Suppressor macrophage treated with lipopolysaccharide for 1 hour (primary cell): ENCODE results near the gene UQCR11.
A peak's percentile ranks its signal among the peaks of the same experiment; 100 is the strongest.

Experiments used
- DNase-seq, 3 donors: peaks; one replicate each; pipeline ENCODE4 v3.0.0-alpha.2; 2020 to 2022

The UQCR11 gene

DNA sequence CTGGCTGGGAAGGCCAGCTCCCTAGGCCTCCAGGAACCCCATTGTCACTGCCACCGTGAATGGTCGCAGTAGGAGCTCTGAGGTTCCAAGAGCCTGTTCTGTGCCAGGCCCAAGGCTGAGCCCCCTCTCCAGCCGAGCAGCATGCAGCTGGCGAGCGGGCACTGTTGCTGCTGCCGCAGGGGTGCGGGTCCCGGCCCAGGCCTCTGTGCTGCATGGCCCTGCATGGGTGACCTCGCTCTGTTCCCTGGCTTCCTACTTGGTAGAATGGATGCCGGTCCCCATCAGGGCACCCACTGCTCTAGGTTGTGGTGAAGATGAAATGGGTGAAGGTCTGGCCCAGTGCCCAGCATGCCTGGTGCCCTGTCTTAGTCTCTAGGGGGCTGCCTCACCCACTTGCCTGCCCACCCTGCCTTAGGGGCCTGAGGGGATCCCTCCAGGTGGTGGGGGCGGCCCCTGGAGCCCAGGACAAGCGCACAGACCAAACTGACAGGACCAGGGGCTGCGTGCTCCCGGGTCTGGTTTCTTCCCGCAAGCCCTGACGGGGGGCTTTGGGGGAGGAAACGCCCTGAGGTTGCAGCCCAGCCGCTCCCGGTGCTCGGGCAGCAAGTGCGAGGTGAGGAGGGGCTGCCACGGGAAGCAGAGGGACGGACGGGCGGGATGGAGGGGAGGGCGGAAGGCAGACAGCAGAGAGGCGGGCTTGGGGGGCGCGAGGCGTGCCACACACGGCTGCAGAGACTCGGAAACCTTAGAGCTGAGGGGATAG, 8.7 kb upstream of the UQCR11 start:
- DNase-seq = no peak

DNA sequence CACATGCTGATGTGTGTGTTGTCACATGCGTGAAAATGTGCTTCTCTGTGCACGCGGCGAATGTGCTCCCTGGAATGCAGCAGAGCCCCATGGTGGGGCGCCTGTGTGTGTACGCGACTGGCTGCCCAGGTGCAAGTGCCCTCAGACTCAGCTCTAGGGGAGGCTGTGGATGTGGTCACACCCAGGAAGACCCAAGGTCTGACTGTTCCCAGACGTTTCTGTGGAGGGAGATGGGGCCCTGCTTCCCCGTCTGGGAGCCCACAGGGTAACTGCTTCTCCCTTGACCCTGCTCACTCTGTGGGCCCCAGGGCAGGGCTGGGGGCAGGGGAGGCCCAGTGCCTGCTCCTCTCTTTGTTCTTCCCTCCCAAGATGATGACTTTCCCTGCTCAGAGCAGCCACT, 7.9 kb upstream of the UQCR11 start:
- DNase-seq = no peak

DNA sequence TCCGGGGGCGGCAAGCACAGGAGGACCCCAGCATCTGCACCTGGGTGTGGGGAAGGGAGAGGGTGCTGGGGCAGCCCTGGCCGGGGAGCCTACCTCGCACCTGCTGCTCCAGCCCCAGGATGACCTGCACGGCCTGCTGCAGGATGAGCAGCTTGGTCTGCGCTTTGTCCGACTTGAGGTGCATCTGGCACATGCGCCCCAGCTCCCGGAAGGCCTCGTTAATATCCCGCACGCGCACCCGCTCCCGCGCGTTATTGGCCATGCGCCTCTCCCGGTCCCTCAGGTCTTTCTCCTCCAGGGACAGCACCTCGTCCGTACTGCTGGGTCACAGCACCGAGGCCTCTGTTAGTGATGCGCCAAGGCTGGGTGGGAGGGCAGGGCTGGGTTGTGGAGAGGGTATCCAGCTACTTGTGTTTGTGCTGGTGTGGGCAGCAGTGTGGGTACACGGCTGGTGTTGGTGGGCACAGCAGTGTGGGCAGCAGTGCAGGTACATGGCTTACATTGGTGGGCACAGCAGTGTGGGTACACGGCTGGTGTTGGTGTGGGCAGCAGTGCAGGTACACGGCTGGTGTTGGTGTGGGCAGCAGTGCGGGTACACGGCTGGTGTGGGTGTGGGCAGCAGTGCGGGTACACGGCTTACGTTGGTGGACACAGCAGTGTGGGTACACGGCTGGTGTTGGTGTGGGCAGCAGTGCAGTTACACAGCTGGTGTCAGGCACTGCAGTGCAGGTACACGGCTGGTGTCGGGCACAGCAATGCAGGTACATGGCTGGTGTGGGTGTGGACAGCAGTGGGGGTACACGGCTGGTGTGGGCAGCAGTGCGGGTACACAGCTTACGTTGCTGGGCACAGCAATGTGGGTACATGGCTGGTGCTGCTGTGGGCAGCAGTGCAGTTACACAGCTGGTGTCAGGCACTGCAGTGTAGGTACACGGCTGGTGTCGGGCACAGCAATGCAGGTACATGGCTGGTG, 7.1 kb upstream of the UQCR11 start:
- DNase-seq = no peak

DNA sequence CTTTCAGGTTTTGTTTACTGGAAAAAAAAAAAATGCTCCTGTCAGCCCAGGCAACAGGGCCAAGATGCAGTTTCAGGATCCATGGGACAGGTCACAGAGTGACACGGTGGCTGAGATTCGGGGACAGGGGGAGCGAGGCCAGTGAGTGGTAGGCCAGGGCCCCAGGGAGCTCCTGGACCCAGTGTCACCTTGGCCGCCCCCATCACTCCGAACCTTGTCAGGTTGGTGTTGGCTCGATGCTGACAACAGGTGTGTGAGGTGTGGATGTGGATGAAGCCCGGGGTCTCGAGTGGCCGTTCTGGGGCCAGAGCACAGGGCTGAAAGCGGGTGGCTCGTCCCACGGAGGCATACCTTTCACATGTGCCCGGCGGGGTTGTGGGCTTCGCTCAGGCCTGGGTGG, 6.1 kb upstream of the UQCR11 start:
- DNase-seq = no peak

DNA sequence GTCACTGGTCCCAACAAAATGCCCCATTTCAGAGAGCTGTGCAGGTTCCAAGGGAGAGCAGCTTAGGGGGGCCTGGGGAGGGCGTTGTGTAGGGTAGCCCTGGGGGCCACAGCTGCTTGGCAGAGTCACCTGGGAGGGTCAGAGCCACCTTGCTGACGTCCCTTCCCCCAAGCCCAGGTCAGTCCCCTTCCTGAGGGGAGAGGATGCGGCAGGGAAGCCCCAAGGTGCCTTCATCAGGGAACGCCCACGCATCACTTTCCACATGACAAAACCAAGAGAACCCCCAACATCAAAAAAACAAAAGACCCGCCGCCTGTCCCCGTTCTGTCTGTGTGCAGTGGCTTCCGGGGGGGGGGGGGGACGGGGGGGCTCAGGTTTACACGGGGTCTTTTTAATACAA, 5.3 kb upstream of the UQCR11 start:
- DNase-seq = no peak

DNA sequence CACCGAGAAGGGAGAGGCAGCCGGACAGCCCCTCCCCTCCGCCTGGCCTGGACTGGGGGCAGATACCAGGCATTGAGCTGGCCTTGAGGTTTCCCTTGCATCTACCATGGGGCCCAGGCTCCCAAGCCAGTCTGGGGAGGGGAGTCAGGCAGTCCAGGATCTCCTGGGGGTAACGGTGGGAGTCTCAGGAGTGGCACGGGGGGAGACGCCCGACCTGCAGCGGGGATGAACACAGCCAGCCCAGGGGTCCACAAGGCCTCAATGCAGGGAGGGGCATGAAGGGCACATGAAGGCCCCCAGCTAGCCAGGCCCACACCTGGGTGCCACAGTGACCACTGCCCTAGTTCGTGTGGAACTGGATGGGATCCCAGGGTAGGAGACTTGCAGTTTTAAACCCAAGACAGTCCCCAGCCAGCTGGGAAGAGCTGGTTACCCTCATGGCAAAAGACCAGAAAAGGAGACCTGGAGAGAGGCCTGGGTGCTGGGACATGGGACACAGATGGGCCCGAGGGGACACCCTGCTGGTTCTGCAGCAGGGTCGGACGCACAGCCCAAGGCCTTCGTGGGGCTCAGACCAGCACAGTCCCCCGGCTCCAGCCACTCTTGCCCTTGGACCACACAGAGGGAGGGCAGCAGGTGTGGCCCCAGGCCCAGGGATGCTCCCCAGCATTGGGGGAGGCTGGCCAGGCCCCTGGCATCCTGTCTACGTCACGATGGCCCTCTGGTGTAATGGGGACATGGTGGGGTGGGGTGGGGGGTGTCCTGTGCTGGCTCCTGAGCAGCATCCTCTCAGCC, 4.6 kb upstream of the UQCR11 start:
- DNase-seq = peak in 1 of 3 donors; percentile 17

DNA sequence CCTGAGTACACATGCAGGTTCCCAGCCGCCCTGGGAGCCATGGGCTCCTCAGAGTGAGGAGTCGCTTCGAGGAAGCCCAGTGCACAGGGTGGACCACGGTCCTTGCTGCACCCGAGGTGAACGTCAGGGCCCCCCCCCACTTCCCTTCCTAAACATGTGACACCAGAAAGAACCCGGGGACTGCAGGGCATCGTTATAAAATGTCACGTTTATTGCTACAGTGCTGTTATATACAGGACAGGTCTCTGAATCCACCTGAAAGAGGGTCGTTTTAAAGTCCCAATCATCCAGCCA, 3.8 kb upstream of the UQCR11 start:
- peak in 1 of 3 donors; percentile 28 for DNase-seq

DNA sequence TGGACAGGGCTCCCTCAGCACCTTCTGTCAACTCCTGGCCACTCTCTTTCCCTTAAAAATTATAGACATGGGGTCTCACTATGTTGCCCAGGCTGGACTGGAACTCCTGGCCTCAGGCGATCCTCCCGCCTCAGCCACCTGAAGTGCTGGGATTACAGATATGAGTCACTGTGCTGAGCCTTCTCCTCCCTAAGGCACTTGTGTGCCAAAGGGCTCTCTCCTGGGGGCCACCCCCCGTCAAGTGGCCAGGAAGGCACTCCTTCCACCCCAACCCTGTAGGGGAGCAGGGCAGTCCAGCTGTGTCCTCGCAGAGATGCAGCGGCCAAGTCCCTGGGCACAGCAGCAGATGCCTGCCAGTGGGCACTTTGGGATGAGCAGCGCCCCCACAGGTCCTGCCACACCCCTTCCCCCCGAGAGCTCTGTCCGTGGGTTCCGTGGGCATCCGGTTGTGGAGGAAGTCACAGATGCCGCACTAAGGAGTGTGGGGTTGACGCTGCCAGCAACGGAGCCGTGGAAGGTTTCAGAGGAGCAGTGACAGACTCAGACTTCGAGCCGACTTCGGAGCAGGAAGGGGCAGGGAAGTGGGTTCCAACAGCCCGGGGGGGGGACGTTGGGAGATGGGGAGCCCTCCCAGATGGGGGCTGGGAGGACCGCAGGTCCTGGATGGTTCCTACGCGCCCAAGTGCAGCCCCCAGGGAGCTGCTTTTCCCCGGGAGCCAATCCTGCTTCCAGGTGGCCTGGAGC, 3.3 kb upstream of the UQCR11 start:
- peak in 1 of 3 donors; percentile 8 for DNase-seq

DNA sequence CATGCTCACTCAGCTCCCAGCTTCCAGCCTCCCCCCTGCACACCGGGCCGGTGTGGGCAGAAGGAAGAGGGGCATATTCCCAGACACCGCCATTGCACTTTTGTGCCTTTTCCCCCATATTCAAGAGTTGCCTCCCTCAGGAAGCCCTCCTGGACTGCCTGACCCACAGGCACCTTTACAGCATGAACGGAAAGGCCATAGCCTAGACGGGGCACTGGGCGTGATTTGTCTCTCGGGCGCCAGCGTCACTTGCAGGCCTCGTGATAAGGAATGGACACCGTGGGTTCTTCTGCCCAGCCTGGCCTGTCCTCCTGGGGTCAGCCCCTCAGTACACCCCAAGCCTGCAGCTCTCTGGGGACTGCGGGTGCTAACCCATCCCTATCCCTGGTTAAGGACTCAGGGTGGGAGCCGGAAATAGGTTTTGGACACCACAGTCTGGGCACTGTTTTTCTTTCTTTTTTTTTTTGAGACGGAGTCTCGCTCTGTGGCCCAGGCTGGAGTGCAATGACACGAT, 933 bp upstream of the UQCR11 start:
- DNase-seq = peak in 2 of 3 donors; percentile 16 to 26

DNA sequence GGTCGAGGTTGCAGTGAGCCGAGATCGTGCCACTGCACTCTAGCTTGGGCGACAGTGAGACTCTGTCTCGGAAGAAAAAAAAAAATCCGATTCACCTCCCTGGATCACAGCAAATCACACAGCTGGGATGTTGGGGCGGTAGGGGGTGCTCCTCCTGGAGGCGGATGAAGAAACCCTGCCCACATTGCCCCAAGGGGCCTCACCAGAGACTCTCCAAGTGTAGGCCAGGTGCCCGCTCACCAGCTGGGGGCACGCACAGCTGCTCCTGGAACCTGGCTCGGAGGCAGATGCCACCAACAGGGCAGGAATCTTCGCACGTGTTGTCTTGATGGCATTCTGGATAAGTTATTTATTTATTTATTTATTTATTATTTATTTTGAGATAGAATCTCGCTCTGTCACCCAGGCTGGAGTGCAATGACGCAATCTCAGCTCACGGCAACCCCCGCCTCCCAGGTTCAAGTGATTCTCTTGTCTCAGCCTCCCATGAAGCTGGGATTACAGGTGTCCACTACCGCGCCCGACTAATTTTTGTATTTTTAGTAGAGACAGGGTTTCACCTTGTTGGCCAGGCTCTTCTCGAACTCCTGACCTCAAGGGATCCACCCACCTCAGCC, 3.1 kb downstream of the UQCR11 start:
- DNase-seq = no peak

DNA sequence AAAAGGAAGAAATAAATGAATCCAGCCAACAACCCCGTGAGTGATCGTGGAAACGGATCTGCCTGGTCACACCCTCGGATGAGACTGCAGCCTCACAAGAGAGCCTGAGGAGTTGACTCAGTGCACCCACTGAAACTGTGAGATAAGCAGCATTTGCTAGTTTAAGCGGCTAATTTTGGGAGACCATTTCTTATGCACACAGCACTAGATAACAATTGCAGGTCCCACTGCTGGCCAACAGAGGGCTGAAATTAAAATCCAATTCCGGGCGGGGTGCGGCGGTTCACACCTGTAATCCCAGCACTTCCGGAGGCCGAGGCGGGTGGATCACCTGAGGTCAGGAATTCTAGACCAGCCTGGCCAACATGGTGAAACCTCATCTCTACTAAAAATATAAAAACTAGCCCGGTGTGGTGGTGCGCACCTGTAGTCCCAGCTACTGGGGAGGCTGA, 3.6 kb downstream of the UQCR11 start:
- peak; percentile 36 to 48 (median 46) for DNase-seq

DNA sequence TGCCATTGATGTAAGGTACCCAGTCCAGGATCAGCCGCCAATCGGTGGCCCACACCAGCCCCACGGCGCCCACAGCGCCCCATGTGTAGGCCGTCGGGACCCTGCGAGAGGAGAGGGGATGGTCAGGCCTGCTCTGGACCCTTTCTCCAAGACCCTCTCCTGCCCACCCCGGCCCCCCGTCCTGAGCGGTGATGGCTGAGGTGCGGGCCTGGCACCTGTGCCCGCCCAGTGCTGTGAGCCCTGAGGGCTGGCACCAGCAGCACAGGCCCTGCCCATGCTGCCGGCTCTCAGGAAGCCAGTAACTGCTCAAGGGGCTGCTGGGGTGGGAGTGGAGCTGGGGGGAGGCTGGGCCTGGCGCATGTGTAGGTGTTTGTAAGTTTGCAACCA, 5.8 kb downstream of the UQCR11 start:
- no peak for DNase-seq

DNA sequence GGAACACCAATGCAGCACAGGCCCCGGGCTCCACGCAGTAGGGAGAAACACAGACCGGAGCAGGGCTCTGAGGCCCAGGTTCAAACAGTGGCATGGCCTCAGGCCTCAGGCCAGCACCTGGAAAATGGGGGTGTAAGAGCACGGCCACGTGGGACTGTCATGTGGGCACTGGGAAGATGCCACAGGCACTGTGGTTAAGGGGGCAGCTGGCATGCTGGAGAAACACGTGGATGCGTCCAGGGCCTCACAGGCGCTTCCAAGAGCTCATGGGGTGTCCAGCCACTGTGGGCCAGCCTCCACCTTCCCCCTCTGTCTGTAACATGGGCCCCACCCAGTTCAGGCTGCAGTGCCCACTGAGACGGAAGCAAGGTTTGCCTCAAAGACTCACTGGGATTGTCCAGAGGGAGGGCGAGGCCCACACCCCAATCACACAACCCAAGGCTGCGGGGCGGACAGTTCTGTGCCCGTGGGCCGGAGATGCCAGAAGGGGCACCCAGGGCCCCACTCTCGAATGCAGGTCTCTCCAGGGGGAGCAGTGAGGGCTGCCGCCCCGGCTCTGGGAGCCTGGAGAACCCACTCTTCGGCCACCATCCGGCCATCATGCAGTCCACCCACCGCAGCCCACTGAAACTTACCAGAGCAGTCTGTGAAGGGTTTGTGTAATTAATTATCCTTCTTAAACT, 6.3 kb downstream of the UQCR11 start:
- DNase-seq = no peak

DNA sequence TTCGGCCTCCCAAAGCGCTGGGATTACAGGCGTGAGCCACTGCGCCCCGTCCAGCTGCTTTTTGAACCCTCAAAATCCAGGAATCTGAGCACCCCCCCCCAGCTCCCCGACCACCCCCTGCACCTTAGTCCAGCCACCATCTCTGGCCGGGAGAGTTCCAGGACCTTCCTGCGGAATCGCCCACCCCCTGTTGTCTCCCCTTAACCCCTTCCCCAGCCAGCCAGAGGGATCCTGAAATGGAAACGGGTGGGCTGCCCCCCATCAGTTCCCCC, 11.8 kb downstream of the UQCR11 start:
- DNase-seq = no peak

DNA sequence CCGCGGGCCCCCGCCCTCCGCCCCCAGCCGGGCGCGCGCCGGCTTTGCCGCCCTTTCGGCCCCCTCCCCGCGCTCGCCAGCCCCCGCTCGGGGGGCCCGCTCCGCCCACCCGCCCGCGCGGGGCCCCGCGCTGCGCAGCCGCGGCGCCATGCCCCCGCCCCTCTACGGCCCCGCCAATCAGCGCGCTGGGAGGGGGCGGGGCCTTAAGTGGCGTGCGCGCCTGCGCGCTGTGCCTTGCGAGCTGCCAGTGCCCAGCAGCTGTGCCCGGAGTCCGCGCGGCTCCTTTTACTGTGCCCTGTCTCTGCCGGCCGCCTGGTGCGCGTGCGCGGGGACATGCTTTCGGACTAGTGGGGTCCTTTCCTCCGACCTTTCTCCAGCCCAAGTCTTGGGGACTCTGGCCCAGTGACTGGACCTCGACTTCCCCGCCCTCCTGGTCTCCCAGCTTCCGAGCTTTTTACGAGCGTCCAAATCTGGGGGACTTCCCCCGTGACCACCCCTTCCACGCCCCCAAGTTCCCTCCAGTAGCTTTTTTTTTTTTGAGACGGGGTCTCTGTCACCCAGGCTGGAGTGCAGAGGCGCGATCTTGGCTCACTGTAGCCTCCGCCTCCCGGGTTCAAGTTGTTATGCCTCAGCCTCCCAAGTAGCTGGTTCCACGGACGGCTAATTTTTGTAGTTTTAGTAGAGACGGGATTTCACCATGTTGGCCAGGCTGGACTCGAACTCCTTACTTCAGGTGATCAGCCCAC, 12.3 kb downstream of the UQCR11 start, which contains the start of gene MBD3:
Gene MBD3, minus strand, starts transcription at position 111 of the 746 bp plus-strand sequence. CDS start 234 bp downstream, outside the sequence.
- DNase-seq = peak; percentile 97 to 100 (median 99)

DNA sequence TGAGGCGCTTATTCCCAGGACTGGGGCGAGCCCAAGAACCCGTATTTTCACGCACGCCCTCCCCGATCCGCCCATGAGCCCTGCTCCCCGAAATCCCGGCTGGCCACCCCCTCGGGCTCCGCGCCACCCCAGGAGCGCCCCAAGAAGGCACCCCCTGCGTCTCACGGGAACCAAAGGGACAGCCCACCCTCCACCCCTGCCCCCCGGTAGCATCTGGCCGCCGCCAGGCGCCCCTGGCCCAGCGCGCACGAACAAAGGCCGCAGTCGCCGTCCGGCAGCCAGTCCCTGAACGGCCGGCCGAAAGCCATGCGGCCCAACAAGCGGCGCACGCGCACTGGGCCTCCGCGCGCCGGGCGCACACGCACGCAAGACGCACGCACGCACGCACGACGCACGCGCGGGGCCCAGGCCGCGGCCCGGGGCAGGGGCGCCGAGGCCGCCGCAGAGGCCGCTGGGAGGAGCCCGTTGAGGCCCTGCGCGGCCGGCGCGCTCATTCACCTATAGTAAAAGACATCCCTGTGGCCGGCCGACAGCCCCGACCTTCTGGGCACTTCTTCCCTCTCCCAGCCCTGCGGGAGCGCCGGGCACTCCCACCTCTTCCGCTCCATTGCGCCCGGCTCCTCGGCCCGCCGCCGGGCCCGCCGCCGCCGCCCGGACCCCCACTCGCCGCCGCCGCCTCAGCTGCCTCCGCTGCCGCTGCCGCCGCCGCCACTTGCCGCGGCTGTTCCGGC, 13.1 kb downstream of the UQCR11 start:
- peak; percentile 93 to 97 (median 96) for DNase-seq

DNA sequence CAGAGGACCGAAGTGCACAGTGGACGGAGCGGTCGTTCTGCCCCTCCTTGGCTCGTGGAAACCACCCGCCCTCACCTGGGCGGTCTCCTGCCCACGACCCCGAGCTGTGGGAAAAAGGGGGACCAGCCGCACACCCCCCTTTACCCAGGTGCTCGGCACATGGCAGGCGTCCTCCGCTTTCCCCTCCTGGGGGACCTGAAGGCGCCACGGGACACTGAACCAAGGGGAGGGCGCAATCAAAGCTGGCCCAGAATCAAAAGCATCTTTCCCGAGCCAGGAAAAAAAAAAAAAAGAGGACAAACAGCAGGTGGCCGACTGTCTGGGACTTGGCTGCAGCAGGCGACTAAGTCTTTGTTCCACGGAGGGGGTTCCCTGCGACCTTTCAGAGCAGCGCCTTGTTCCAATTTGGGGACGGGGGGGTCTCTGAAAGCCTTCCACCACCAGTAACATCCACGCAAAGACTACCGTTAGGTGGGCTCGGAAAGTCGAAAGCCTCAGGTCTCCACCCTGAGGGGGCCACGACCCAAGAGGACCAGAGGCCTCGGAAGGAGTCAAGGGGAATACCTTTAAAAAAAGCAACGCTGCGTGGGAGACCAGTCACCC, 13.7 kb downstream of the UQCR11 start:
- peak; percentile 22 to 49 (median 45) for DNase-seq

DNA sequence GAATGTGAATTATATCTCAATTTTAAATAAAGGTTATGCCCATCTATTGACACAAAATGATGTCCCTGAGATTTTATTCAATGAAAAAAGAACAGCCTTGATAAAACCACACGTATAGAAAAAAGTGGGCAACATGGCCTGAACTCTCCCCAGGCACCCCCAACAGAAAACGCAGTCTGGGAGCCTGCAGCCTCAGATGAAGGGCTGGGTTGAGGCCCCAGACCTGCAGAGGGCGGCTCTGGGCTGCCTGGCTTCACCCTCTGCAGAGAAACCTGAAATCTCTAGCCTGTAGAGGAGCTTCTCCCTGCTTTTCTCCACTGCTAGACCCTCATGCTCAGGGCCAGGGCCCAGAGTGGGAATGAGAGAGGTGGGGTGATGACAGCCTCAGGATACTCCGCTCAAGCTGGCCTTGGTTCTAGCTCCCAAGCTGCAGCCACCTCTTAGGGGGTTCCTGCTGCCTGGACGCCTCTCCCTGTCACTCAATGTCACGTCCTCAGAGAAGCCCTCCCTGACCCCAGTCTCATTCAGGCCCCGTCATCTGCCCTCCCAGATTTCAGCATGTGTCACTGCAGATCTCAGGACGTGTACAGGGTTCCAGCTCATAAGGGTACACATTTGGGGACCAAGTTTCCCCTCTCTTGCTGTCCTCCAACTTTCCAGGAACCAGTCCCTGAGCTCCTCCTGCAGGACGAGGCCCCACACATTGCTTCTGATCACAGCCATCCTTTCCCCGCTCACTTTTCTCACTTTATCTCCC, 14.4 kb downstream of the UQCR11 start:
- DNase-seq = peak in 1 of 3 donors; percentile 39

DNA sequence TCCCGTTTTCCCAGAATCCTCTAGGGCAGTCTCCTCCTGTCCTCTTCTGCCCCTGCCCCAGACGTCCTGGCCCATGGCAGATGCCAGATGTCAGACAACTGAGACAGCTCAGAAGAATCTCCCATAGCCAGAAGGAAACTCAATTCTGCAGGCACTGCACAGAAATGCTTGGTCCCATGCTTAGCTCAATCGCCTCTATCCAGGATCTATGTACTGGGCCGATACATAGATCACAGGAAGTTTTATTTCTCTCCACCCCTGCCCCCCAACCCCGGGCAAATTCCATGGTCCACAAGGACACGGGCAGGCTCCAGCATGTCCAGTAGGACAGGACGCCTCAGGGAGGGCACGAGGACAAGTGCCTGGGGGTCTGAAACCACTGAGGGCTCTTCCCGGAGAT, 17.4 kb downstream of the UQCR11 start:
- DNase-seq = no peak
